Measurements from ENCODE around the gene MLH1.

DNA sequence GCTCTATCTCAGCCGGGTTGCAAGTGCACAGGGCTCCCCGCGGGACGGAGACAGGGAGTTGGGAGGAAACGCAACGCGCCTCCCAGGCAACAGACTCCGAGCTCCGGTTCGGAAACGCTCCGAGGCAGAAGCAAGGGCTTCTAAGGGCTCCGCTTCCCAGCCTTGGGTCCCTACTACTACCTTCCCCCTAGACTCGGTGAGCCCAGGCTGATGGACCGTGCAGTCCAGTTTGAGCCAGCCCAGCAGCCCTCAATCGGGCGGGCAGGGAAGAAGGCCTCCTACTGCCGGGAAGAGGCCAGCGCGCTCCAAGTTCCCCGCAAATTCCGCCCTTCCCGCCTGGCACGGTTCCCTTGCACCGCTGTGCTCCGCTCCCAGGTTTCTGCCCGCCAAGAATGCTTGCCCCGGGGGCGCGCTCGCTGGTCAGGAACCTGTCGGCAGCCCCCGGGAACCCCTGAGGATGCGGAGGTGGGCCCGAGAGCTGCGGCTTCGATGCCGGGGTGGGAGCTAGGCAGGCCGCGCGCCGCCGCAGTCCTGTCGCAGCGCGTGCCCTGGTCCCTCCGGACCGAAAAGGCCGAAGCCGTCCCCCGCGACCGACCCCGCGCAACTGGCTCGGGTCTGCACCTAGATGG, 49.2 kb upstream of the MLH1 start:
- no peak for TF ChIP-seq YY1 (IDR thresholded peaks at IDR 0.05; ENCODE audit: insufficient read depth, insufficient read length)
- TF ChIP-seq SUZ12 (IDR thresholded peaks at IDR 0.05; ENCODE audit: extremely low read depth, insufficient read depth, insufficient read length), result no peak
